GM21526 (cell line): ENCODE measurements around the gene PREX1.
"Not testable (repeated sequence)": the region's sequence is repeated elsewhere in the genome, so short reads cannot be mapped to it uniquely, and the experiment has no call there.

ENCODE experiments used
- ATAC-seq: cut with Tn5 transposase; IDR thresholded peaks from one replicate; pipeline ENCODE4 v1.9.1; 2021; ENCODE audit warnings: moderate library complexity; ENCODE audit not compliant: unreplicated experiment, low FRiP score

PREX1 gene

DNA sequence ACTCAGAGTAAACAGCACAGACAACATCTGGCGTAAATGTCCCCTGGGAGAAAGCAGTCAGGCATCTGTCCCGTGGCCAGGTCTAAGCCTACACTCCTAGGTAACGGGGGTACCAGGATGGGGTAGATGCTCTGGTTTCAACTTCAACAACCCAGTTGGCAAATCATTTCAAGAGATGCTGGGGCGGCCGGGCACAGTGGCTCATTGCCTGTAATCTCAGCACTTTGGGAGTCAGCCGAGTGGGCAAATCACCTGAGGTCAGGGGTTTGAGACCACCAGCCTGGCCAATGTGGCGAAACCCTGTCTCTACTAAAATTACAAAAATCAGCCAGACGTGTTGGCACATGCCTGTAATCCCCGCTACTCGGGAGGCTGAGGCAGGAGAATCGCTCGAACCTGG lies 12.3 kb downstream of the PREX1 start:
- no peak for ATAC-seq

DNA sequence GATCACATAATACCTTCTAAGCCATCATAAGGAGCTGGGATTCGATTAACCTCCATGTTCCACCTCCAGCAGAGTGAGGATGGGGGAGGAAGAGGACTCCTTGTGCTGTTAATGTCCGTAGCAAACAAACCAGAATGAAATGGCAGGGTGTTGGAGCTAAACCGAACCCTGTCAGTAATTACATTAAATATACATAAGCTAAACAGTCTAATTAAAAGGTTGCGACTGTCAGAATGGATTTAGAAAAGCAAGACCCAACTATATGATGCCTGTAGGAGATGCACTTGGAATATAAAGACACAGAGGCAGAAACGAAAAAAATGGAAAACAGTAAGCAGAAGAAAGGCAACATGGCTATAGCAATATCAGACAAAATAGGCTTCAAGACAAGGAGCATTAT lies 13.2 kb downstream of the PREX1 start:
- no peak for ATAC-seq

DNA sequence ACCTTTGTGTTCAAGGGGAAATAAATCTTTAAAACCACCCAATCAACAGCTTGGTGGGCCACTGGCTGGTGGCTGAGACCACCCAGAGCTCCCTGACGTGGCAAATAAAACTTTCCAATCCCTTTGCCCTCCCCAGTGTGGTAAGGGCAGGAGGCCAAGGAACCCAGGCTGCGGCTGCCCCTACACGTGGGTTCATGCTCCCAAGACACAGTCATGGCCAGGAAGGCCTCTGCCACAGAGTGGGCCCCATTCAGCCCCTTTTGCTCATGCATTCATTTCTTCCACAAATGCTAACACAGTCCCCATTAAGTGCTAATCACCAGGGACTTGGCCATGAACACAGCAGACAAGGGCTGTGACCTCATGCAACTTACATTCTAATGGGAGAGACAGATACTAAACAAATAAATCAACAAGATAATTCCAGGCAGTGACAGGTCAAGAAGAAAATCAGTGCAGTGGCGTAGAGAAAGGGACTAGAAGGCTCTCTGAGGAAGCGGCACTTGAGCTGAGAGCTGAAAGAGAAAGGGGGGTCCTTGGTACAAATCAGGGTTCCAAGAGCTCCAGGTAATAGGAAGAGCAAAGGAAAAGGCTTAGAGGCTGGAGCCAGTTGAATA lies 13.8 kb downstream of the PREX1 start:
- ATAC-seq = no peak

DNA sequence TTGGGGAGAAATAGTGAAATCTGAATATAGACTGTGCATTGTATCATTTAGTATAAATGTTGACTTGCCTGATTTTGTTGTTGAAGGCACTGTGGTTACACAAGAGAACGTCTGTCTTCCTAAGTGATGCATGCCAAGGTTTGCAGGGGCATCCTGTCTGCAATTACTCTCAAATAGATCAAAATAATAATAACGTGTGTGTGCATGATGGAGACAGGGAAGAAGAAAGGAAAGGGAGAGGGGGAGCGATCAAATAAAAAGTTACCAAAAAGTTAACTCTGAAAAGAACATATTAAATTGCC lies 14.4 kb downstream of the PREX1 start:
- ATAC-seq = no peak

DNA sequence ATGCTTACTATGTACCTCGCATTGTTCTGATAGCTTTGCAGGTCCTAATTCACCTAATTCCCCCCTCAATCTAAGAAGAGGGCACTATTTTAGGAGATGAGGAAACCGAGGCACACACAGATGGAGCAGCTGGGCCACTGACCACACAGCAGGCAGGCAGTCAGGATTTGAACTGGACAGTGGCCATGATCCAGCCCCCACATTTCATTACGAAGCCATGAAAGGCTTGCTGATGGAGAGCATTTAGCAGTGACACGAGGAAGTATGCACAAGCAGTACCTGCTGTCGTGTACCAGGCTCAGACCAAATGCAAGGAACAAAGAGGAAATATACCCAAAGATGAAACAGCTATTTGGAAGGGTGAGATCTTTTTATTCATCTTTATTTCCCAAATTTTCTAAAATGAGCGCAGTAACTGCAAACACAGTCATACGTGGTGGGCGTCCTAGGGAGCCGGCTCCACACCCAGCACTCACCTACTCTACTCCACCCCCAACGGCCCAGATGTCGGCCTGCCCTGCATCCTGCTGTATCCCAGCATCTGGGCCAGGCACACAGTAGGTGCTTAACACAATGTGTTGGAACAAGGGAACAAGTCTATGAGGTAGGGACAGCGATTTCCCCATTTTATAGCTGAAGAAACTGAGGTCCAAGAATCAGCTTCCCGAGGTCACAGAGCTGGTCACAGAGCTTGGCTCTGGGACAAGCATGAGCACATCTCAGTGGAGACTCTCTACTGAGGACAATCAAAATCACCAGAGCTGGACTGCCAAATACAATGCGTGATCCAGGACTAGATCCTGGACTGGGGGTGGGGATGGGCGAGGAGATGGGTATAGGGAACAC lies 15.0 kb downstream of the PREX1 start:
- no peak for ATAC-seq

DNA sequence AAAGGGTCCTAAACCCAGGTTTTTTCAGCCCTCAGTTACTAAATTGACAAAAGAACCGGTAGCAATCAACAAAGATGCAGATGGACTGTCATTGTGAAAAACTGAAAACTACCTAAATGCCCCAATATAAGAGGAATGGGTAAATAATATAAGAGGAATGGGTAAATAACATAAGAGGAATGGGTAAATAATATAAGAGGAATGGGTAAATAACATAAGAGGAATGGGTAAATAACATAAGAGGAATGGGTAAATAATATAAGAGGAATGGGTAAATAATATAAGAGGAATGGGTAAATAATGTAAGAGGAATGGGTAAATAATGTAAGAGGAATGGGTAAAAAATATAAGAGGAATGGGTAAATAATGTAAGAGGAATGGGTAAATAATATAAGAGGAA lies 15.7 kb downstream of the PREX1 start:
- not testable (repeated sequence) for ATAC-seq

DNA sequence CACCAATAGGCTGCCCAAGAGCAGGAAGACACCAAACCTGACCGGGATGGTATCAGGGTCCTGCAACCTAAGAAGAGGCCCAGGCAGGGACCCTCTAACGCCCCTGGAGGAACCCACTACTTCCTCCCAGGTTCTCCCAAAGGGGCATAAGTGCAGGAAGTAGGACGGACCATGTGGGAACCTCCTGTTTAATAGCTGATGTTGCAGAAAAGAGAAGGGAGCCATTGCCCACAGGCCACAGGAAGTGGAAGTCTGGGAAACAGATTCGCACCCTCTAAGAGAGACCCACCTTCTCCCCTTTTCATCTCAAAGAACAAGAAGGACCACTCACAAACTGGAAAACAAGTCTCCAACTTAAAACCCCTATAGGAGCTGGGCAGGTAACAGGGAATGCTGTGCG lies 18.1 kb downstream of the PREX1 start:
- ATAC-seq = no peak

DNA sequence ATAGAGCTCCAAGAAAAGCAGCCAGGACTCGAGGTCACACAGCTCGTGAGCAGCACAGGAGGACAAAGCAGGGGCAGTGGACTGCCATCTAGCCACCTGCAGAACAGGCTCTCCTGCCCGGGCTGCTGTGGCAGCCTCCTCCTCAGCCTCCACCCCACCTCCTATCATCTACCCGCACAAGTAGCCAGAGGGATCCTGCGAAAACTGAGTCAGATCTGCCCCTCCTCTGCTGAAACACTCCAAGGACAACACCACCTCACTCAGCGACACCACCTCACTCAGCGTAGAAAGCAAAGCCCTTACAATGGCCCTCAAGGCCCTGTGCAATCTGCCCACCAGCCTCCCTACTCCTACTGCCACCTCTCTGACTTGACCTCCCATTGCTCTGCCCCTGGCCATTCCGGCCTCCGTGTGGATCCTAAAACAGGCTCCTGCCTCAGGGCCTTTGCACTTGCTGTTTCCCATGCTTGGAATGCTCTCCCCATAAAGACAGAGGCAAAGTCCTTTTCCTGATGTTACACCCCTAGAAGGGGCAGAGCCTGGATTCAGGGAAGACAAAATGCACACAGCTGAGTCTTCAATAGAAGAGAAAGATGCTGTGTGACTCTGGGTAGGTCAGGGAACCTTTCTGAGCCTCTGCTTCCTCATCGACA lies 19.3 kb downstream of the PREX1 start:
- no peak for ATAC-seq

DNA sequence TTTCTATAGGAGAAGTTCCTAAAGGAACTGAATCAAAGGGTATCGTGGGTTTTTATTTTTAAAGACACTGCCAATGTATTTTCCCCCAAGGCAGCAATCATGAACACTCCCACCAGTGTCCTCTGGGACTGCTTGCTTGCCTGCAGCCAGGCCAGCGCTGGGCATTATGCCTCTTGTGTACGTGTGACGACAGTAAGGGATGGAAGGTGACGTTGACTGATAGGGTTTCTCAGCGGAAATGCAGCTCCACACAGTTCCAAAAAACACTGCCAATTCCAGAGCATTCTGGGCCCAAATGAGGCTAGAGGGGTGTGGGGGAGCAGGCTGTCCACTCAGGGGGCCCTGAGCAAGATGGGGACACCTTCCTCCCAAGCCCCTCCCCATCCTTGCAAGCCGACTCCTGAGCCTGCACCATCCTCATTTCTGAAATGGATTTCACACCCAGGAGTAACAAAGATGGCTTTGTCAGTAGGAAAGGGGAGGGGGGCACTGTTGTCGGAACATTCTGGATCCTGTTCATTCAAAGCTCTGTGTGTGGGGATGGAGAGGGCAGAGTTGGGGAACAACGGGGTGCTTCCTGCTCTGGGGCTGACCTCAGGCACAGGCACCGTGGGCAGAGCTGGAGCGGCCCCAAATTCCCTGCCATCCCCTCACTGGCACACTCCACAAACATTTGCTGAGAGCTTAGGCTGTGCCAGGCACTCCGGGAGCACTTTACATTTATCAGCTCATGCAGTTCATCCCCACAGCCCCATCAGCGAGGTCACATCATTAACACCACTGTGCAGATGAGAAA lies 20.0 kb downstream of the PREX1 start:
- ATAC-seq = no peak

DNA sequence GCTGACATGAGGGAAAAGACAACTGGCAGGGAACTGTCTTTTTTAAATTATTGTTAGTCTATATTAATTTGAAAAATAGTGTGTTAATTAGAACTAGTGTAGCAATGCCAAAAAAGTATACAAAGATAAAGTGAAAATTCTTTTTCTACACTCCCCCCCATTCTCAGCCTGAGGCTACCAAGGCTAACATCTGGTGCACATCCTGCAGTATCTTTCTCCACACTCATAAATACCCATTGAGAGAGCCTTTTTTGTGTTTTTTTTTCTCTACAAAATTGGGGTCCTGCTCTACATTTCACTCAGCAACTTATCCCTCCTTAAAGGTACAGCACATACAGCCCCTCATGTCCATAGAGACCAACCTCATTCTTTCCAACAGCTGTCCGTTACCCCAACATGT lies 20.7 kb downstream of the PREX1 start:
- ATAC-seq = no peak

DNA sequence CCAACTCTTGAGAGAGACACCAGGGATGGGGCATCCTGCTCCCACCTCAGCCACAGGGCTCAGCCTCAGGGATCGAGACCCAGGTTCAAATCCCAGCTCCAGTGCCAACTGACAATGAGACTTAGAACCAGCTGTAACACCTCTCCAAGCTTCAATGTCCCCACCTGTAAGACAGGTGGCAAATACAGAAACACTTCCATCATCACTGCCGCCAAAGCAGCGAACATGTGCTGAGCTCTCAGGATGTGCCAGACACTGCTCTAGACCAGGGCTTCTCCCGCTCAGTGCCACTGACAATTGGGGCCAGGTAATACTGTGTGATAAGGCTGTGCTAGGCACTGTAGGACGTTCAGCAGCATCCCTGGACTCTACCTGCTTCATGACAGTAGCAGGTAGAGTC lies 22.1 kb downstream of the PREX1 start:
- no peak for ATAC-seq

DNA sequence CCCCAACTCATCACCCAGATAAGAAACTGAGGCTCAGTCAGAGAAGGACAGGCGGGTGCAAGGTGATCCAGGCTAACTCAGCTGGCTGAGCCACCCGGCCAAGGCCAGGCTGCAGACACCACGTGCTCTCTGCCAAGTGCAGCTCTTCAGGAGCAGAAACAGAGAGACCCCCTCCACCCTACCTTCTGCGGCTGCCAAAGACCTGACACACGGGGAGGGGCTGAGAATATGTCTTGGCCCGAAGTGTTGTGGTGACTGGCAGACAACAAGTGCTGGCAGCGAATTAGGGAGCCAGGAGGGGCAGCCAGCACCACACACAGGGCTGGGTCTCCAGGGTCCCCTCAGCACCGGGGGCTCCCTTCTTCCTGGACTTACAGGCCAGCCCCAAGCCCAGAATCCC lies 22.5 kb downstream of the PREX1 start:
- no peak for ATAC-seq

DNA sequence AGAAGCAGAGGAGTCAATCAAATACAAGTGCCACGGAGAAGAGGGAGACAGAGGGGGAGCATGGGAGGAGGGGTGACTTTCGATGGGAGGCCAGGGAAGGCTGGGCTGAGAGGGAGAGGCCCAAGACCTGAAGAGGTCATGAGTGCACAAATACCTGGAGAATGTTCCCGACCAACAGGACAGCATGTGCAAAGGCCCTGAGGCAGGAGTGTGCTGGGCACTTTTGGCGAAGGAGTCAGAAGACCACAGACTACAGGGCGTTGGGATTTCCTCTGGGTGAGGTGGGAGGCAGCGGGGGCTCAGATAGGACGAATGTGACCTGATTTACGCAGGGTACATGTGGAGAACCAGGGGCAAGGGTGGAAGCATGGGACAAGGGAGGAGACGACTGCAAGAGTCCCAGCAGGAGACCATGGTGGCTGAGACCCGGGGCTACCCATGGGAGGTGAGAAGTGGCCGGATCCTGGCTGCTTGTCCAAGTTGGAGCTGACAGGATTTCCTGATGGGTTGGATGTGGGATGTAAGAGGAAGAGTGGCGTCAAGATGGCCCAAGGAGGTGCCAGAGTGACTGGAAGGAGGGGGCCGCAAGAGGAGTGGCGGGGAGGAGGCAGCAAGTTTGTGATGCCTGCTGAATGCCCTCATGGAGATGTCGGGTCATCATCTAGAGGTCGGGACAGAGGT lies 23.4 kb downstream of the PREX1 start:
- no peak for ATAC-seq

DNA sequence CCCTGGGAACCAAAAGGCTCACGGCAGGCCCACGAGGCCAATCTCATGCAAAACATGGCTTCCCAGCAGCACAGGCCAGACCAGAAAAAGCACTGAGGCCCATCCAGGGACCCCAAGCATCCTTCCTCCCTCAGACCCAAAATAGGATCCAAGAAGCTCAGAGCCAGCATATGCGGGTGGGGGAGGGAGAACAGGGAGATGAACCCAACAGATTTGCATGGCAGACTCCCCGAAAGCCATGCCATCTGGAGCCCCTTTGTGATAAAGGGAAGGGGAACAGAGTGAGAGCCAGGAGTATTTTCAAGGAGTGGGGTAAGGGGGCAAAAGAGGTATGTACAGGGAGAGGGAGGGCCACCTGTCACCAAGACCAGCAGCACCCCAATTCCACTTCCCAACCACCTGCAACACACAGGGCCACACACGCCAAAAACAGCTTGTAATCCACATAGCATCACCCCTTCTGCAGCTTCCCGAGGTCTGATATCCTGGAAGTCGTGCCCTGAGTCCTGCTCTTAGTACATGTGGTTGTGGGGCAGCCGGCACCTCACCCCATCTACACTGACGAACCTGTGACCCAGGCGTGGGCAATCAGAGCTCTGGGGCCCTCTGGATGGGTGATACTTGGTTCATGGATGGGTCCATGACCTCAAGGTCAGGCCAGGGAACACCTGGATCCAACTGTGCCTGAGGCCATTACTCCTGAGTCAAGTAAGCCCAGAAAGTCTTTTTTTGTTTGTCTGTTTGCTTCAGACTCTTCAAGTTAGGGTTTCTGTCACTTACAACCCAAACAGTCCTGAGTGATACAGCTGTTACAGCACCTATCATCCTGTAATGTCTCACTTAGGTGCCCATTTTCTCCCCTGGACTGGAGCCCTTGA lies 24.4 kb downstream of the PREX1 start:
- no peak for ATAC-seq

DNA sequence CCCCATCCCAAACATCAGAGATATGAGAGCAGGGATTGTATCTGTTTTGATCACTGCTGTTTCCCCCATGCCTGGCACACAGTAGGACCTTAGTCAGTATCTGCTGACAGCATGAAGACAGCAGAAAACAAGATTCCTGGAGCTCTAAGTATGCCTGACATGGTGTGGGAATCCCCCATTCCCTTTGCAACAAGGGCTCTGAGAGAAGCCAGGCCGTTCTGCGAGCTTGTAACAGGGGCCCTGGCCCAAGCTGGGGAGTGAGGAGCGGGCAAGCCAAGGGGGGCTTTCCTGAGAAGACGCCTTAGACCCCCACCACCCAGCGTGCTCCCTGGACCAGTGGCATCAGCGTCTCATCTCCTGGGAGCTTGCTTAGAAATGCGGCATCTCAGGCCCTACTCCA lies 25.2 kb downstream of the PREX1 start:
- ATAC-seq = no peak

DNA sequence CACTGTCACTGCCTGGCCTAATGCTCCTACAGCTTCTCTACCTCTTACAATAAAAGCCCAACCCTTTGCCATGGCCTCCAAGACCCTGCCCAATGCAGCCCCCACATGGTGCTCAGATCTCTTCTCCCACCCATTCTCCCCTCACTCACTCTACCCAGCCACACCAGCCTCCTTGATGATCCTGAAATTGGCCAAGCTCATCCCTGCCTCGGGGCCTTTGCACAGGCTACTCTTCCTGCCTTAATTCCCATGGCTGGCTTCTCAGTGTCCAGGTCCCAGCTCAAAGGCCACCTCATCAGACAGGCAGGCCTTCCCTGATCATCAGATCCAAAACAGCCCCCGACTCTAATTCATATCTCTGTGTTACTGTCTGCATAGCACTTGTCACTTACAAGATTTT lies 25.6 kb downstream of the PREX1 start:
- ATAC-seq = no peak

DNA sequence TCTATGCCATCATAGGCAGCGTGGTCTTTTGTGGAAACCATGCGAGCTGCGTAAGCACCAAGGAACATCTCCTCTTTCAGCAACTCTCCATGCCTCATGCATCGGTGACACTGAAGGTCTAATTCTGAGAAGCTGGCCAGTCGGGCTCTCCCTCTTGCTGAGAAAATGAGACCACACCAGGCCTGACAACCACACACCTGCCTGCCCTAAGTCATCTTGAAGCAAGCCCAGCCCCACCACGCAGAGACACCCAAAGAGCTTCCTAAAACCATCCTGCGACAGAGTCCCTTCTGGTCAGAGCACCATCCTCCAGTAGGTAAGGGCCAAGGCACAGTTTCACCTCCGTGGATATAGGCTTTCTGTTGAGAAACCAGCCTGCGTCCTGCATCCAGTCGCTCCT lies 26.6 kb downstream of the PREX1 start:
- no peak for ATAC-seq

DNA sequence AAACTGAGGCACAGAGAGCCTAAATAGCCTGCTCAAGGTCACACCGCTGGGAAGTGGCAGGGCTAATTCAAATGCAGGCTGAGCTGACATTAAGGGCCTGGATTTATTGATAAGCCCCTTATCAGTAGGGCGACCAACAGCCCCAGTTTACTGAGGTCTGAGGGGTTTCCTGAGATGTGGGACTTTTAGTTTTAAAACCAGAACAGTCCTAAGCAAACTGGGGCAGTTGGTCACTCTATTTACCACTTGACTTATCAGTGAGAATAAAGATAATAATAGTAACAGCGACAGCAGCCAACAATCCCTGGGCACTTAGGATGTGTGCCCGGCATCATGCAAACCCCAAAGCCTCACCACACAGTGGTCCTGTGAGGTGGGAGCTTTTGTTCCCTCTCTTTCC lies 27.6 kb downstream of the PREX1 start:
- no peak for ATAC-seq

DNA sequence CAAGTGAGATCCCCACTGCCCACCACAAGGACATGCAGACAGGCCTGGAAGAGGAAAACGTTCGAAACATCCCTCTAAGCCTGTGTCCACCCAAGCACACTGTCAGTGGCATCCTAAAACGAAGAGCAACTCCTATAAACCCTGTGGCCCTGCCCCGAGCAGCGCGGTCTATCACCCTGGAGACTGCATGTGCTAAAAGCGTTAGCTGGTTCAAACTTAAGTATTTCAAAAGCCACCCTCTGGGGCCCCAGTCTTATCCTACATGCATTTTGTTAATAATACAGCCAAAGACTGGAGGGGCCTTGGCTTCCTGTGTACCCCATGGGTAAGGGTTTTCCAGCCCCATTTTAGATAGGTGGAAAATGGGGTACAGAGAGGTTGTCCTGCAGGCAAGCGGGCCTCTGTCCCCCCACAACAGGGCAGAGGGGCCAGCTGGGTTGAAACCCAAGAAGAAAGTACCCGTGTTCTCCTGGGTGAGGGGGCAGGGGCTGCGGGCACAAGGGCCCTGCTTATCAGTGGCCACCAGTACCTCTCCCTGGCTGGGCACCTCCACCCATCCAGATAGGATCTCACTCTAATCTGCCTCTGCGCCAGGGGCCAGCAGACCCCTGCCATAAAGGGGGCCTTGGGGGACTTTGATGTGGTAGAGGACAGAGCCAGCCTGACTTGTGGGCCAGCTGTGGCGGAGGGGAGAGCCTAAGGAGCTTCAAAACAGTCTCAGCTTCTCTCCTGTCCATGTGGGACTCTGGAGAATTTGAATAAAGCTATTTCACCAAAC lies 28.3 kb downstream of the PREX1 start:
- no peak for ATAC-seq
